Adipocyte (in vitro differentiated cells): ENCODE results near the gene TAF7L.
A peak's percentile ranks its signal among the peaks of the same experiment; 100 is the strongest.

ENCODE experiments used
- DNase-seq: peaks from one replicate; pipeline ENCODE4 v3.0.0-alpha.2; 2015; ENCODE audit warnings: low read depth
- H3K27me3 ChIP-seq: replicated peaks from 2 replicates; pipeline ENCODE4 v1.7.0; 2013; ENCODE audit warnings: mild to moderate bottlenecking, low read length, moderate library complexity; ENCODE audit not compliant: control insufficient read depth, insufficient read depth
- H3K36me3 ChIP-seq: 2 replicates; pipeline ENCODE4 v1.7.0; 2013; ENCODE audit warnings: low read length, mild to moderate bottlenecking, moderate library complexity; ENCODE audit not compliant: control insufficient read depth, insufficient read depth, severe bottlenecking
- H3K4me1 ChIP-seq: 2 replicates; pipeline ENCODE4 v1.7.0; 2013; ENCODE audit warnings: mild to moderate bottlenecking, low read length, moderate library complexity; ENCODE audit not compliant: control insufficient read depth, insufficient read depth
- H3K4me3 ChIP-seq: 2 replicates; pipeline ENCODE4 v1.7.0; 2013; ENCODE audit warnings: mild to moderate bottlenecking, low read length, moderate library complexity
- H3K9ac ChIP-seq: 2 replicates; pipeline ENCODE4 v1.7.0; 2013; ENCODE audit warnings: mild to moderate bottlenecking, low read length, moderate library complexity
- H3K9me3 ChIP-seq: 2 replicates; pipeline ENCODE4 v1.7.0; 2013; ENCODE audit warnings: mild to moderate bottlenecking, low read length, moderate library complexity; ENCODE audit not compliant: control insufficient read depth

The TAF7L gene

DNA sequence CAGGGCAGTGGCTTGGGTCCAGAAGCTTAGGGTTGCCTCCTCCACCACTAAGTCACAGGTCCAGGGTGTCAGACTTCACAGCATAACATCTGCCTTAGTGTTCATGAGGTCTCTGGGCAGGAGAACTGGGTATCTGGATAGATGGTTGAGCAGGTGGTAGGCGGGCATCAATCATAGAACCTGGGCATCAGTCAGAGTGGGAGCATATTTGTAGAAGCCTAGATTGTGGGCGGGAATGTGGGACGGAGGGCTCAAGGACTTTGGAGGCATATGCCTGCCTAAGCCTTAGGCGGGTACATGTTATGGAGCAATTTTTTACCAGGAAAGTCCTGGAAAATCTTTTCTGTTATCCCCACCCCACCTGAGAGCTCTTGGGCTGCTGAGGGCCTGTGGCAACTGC is 28.5 kb downstream of the TAF7L start:
- DNase-seq: no peak
- no peaks in the 10 kb centered on the region for H3K9me3 ChIP-seq
- H3K4me1 ChIP-seq: peaks cover 18% of the 10 kb centered on the region
- no peaks in the 10 kb centered on the region for H3K27me3 ChIP-seq
- no peak overlapping the region for H3K9ac ChIP-seq
- H3K4me3 ChIP-seq: no peak overlapping the region
- no peaks in the 10 kb centered on the region for H3K36me3 ChIP-seq

- no peak overlapping the region for H3K9ac ChIP-seq
Observed at GRCh38 chrX:101260435-101260834, 30.7 kb downstream of the TAF7L start.

DNA sequence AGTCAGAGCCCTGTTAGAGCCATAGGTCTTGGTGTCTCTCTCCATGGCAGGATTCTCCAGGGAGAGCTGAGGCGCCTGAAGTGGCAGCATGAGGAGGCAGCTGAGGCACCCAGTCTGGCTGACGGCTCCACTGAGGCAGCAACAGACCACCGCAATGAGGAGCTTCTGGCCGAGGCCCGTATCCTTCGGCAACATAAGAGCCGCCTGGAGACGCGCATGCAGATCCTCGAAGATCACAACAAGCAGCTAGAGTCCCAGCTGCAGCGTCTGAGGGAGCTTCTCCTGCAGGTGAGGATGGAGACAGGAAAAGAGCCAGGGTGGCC is 32.9 kb downstream of the TAF7L start:
- Histone ChIP-seq H3K9me3 (no peaks in the 10 kb centered on the region), H3K27me3 (peaks cover 5% of the 10 kb centered on the region), H3K9ac (no peak overlapping the region), H3K4me1 (peaks cover 1% of the 10 kb centered on the region), H3K36me3 (no peaks in the 10 kb centered on the region), H3K4me3 (no peak overlapping the region)
- DNase-seq: no peak

More at GRCh38 chrX:101260435-101260834, 30.7 kb downstream of the TAF7L start:
- Histone ChIP-seq H3K27me3 (peaks cover 5% of the 10 kb centered on the region), H3K9me3 (no peaks in the 10 kb centered on the region), H3K36me3 (no peaks in the 10 kb centered on the region), H3K4me1 (peaks cover 14% of the 10 kb centered on the region), H3K4me3 (no peak overlapping the region)
- no peak for DNase-seq

GRCh38 chrX:101257448-101258258 is 33.5 kb downstream of the TAF7L start:
- Histone ChIP-seq H3K27me3 (peaks cover 5% of the 10 kb centered on the region), H3K9ac (no peak overlapping the region), H3K4me3 (no peak overlapping the region), H3K36me3 (no peaks in the 10 kb centered on the region), H3K4me1 (peaks cover 6% of the 10 kb centered on the region), H3K9me3 (no peaks in the 10 kb centered on the region)
- DNase-seq: no peak

- no peaks in the 10 kb centered on the region for H3K9me3 ChIP-seq
- no peak overlapping the region for H3K9ac ChIP-seq
- peaks cover 12% of the 10 kb centered on the region for H3K27me3 ChIP-seq
- peaks cover 11% of the 10 kb centered on the region for H3K4me1 ChIP-seq
- no peak overlapping the region for H3K4me3 ChIP-seq
- no peaks in the 10 kb centered on the region for H3K36me3 ChIP-seq
- DNase-seq: no peak
Observed at GRCh38 chrX:101252634-101253033, 38.5 kb downstream of the TAF7L start.

GRCh38 chrX:101241531-101241930 is 49.6 kb downstream of the TAF7L start:
- H3K36me3 ChIP-seq: no peaks in the 10 kb centered on the region
- H3K9me3 ChIP-seq: peaks cover 13% of the 10 kb centered on the region
- H3K9ac ChIP-seq: no peak overlapping the region
- peaks cover 6% of the 10 kb centered on the region for H3K4me1 ChIP-seq
- no peak overlapping the region for H3K4me3 ChIP-seq
- peaks cover 22% of the 10 kb centered on the region for H3K27me3 ChIP-seq
- no peak for DNase-seq

DNA sequence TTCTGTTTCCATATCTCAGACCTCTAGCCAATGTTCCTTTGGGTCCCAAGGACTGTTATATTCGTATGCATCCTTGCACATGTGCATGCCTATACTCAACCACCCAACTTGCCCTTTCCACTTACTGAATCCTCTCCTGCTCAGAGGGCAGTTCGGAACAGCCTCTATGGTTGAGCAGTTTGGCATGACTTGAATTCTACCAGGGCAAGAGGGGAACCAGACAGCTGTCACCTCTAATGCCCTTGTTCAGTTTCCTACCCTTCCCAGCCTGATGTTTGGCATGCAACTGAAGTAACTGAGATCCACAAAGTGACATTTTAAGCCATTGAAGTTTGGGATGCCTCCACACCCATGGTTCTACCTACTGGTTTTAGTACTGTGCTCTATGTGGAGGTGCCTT is 54.1 kb downstream of the TAF7L start:
- Histone ChIP-seq H3K9ac (no peak overlapping the region), H3K4me1 (peaks cover 6% of the 10 kb centered on the region), H3K36me3 (no peaks in the 10 kb centered on the region), H3K4me3 (no peak overlapping the region), H3K27me3 (peaks cover 21% of the 10 kb centered on the region), H3K9me3 (no peaks in the 10 kb centered on the region)
- DNase-seq: no peak

DNA sequence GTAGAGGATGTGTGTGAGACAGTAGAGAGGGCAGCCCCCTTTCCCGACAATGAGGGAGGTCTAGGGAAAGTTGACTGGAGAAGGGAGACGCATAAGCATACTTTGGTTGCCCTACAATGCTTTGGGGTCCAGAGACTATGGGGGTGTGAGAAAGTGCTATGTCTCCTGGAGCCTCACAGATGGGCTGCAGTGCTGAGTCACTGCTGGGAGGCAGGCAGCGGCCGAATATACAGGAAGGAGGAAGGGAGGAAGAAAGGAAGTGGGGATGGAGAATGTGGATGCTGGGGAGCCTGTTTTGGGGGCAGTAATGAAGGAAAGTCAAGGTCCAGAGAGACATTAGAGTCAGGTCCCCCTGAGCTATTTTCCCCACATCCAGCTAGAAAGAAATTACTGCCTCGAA is 58.8 kb downstream of the TAF7L start:
- Histone ChIP-seq H3K9me3 (peaks cover 7% of the 10 kb centered on the region), H3K36me3 (no peaks in the 10 kb centered on the region), H3K9ac (no peak overlapping the region), H3K4me3 (no peak overlapping the region), H3K4me1 (peaks cover 3% of the 10 kb centered on the region), H3K27me3 (peaks cover 18% of the 10 kb centered on the region)
- DNase-seq: no peak

DNA sequence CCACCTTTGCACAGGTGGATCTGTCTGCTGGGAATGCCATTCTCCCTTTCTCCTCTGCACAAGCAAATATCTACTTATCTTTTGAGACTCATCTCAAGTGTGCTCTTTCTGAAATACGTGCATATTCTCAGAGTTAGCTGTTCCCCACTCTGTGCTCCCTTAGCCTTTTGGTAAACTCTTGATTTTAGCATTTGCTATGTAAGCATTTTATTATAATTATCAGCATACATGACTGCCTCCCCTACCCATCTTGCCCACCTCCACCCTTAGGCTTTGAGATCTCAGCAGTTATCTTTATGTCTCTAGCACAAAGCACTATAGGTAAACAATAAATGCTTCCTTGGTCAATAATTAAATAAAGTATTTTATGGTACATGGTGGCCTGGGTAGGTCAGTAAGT is 60.1 kb downstream of the TAF7L start:
- no peak overlapping the region for H3K9ac ChIP-seq
- peaks cover 9% of the 10 kb centered on the region for H3K9me3 ChIP-seq
- H3K36me3 ChIP-seq: no peaks in the 10 kb centered on the region
- H3K27me3 ChIP-seq: peaks cover 17% of the 10 kb centered on the region
- peaks cover 3% of the 10 kb centered on the region for H3K4me1 ChIP-seq
- no peak overlapping the region for H3K4me3 ChIP-seq
- no peak for DNase-seq

GRCh38 chrX:101230636-101231035 is 60.5 kb downstream of the TAF7L start:
- H3K4me3 ChIP-seq: no peak overlapping the region
- no peaks in the 10 kb centered on the region for H3K36me3 ChIP-seq
- H3K9me3 ChIP-seq: peaks cover 9% of the 10 kb centered on the region
- H3K9ac ChIP-seq: no peak overlapping the region
- H3K4me1 ChIP-seq: peaks cover 3% of the 10 kb centered on the region
- peaks cover 15% of the 10 kb centered on the region for H3K27me3 ChIP-seq
- DNase-seq: no peak

GRCh38 chrX:101229170-101229569 is 62.0 kb downstream of the TAF7L start:
- DNase-seq: peak; percentile 56
- Histone ChIP-seq H3K27me3 (peaks cover 5% of the 10 kb centered on the region), H3K36me3 (no peaks in the 10 kb centered on the region), H3K9me3 (peaks cover 9% of the 10 kb centered on the region), H3K9ac (no peak overlapping the region), H3K4me1 (peaks cover 3% of the 10 kb centered on the region), H3K4me3 (no peak overlapping the region)

GRCh38 chrX:101223226-101223625 is 67.9 kb downstream of the TAF7L start:
- Histone ChIP-seq H3K9ac (no peak overlapping the region), H3K27me3 (peaks cover 5% of the 10 kb centered on the region), H3K4me3 (no peak overlapping the region), H3K4me1 (no peaks in the 10 kb centered on the region), H3K9me3 (peaks cover 9% of the 10 kb centered on the region), H3K36me3 (no peaks in the 10 kb centered on the region)
- no peak for DNase-seq
